K562 (cell line): ENCODE measurements around the gene BEND6. TPM values are rescaled to one million over a fixed set of nuclear protein-coding genes. Genes with fewer than 3 reads are reported as not detected.

Experiments used
- CHAMP1 ChIP-seq: fragments of 450-650 bp; IDR thresholded peaks from 2 replicates; pipeline ENCODE4 v1.6.1; 2016; ENCODE audit warnings: mild to moderate bottlenecking
- polyA plus RNA-seq, 8 experiments: library from polyadenylated mRNA; depleted of rRNA in 4 of 8; stranded (reverse) in 5 of 8; unstranded in 3 of 8; fragments of >200 nt; fragmentation: Nextera tagmentation in 2 of 8; fragmentation: Illumina TruSeq in 1 of 8; extraction: Ambion mirVana in 2 of 8; extraction: Trizol in 1 of 8; gene quantifications; 2 replicates each; pipeline versions ENCODE4 v1.2.1 to v1.2.3, GENCODE V29; 2011 to 2014; ENCODE audit warnings: inconsistent platforms in 1 of 8, missing spikeins in 1 of 8
- small RNA-seq: library from RNA; depleted of rRNA; stranded (forward); fragments of <200 nt; gene quantifications from one replicate; pipeline ENCODE3, GENCODE V24; 2014
- total RNA-seq, 7 experiments: library from RNA; depleted of rRNA in 6 of 7; stranded (reverse); fragments of >200 nt in 6 of 7; fragmentation: Illumina TruSeq in 2 of 7; extraction: Trizol in 2 of 7; gene quantifications; 2 replicates each; pipeline versions ENCODE4 v1.2.1 to v1.2.3, GENCODE V29; 2011 to 2021; ENCODE audit warnings: low replicate concordance in 1 of 7

Gene BEND6
- total and polyA plus RNA-seq, 9 of the 15 experiments (the other 6 are each of a cell fraction or from before 2014, with no cell fraction given) = 0.37 to 4.0 (median 1.1) TPM

- no peak for TF ChIP-seq CHAMP1
These were observed 120.2 kb downstream of the BEND6 start (continued) for GRCh38 chr6:57075092-57075491.

Small RNA genes within 50 kb of the gene (small RNA-seq; reads per million reads assigned to genes)
- gene FTH1P15 (not detected), gene RNU6-626P (not detected)

Other genes starting within 250 kb of the BEND6 start
- gene KIAA1586, start 91.6 kb downstream of the BEND6 start, total RNA-seq (2014; rRNA removed) = 21.2 and 26.1 TPM in 2 replicates
- 43.6 and 53.4 TPM in 2 replicates for gene KIAA1586, start 91.6 kb downstream of the BEND6 start, total RNA-seq (2014; rRNA removed; fragmentation: Illumina TruSeq; extraction: Trizol)
- 32.8 and 37.6 TPM in 2 replicates for gene KIAA1586, start 91.6 kb downstream of the BEND6 start, total RNA-seq (2015; rRNA removed; fragmentation: Illumina TruSeq; extraction: Trizol)
- gene KIAA1586, start 91.6 kb downstream of the BEND6 start, total RNA-seq (2021) = 29.1 and 29.5 TPM in 2 replicates
- 17.3 and 24.7 TPM in 2 replicates for gene KIAA1586, start 91.6 kb downstream of the BEND6 start, polyA plus RNA-seq (2011; rRNA removed)
- gene KIAA1586, start 91.6 kb downstream of the BEND6 start, polyA plus RNA-seq (2014; fragmentation: Illumina TruSeq; extraction: Trizol) = 25.5 and 31.1 TPM in 2 replicates
- gene KIAA1586, start 91.6 kb downstream of the BEND6 start, polyA plus RNA-seq (2014; fragmentation: Nextera tagmentation; extraction: Ambion mirVana) = 10 to 100 TPM; 27.2 to 34.0 TPM
- gene KIAA1586, start 91.6 kb downstream of the BEND6 start, polyA plus RNA-seq (2014; rRNA removed) = 23.4 and 24.1 TPM in 2 replicates
- gene ZNF451, start 135.1 kb downstream of the BEND6 start, total RNA-seq (2014; rRNA removed) = 38.3 and 47.2 TPM in 2 replicates
- gene ZNF451, start 135.1 kb downstream of the BEND6 start, total RNA-seq (2014; rRNA removed; fragmentation: Illumina TruSeq; extraction: Trizol) = 72.3 and 88.0 TPM in 2 replicates
- gene ZNF451, start 135.1 kb downstream of the BEND6 start, total RNA-seq (2015; rRNA removed; fragmentation: Illumina TruSeq; extraction: Trizol) = 53.3 and 55.5 TPM in 2 replicates
- 56.2 and 58.4 TPM in 2 replicates for gene ZNF451, start 135.1 kb downstream of the BEND6 start, total RNA-seq (2021)
- 67.3 and 74.3 TPM in 2 replicates for gene ZNF451, start 135.1 kb downstream of the BEND6 start, polyA plus RNA-seq (2011; rRNA removed)
- 29.5 and 34.4 TPM in 2 replicates for gene ZNF451, start 135.1 kb downstream of the BEND6 start, polyA plus RNA-seq (2014; fragmentation: Illumina TruSeq; extraction: Trizol)
- 10 to 100 TPM; 16.1 to 17.3 TPM for gene ZNF451, start 135.1 kb downstream of the BEND6 start, polyA plus RNA-seq (2014; fragmentation: Nextera tagmentation; extraction: Ambion mirVana)
- gene ZNF451, start 135.1 kb downstream of the BEND6 start, polyA plus RNA-seq (2014; rRNA removed) = 23.0 and 27.1 TPM in 2 replicates
- gene BAG2, start 217.2 kb downstream of the BEND6 start, total RNA-seq (2014; rRNA removed) = 12.8 and 13.8 TPM in 2 replicates
- gene BAG2, start 217.2 kb downstream of the BEND6 start, total RNA-seq (2014; rRNA removed; fragmentation: Illumina TruSeq; extraction: Trizol) = 20.3 and 21.2 TPM in 2 replicates
- gene BAG2, start 217.2 kb downstream of the BEND6 start, total RNA-seq (2015; rRNA removed; fragmentation: Illumina TruSeq; extraction: Trizol) = 17.6 and 19.7 TPM in 2 replicates
- 17.6 and 19.9 TPM in 2 replicates for gene BAG2, start 217.2 kb downstream of the BEND6 start, total RNA-seq (2021)
- gene BAG2, start 217.2 kb downstream of the BEND6 start, polyA plus RNA-seq (2011; rRNA removed) = 14.5 and 20.7 TPM in 2 replicates
- 15.6 and 18.7 TPM in 2 replicates for gene BAG2, start 217.2 kb downstream of the BEND6 start, polyA plus RNA-seq (2014; fragmentation: Illumina TruSeq; extraction: Trizol)
- gene BAG2, start 217.2 kb downstream of the BEND6 start, polyA plus RNA-seq (2014; fragmentation: Nextera tagmentation; extraction: Ambion mirVana) = 10 to 100 TPM; 12.8 to 14.0 TPM
- 14.5 and 15.3 TPM in 2 replicates for gene BAG2, start 217.2 kb downstream of the BEND6 start, polyA plus RNA-seq (2014; rRNA removed)